Activated CD8-positive, alpha-beta T cell treated with anti-CD3 and anti-CD28 coated beads for 36 hours (primary cell): ENCODE measurements around the gene RCAN2. TPM values are rescaled to one million over a fixed set of nuclear protein-coding genes. Genes with fewer than 3 reads are reported as not detected.

Experiments used
- ATAC-seq: fragments of 200-7000 bp; cut with Tn5 transposase; one replicate; pipeline ENCODE4 v1.10.0; 2021; ENCODE audit warnings: mild to moderate bottlenecking, moderate library complexity
- CTCF ChIA-PET: fragments of 350-600 bp; sonication (Branson Sonifier 250); formaldehyde crosslinking; loops from one replicate; lab custom pipeline; 2021; ENCODE audit warnings: antibody characterized with exemption; lab: Charles Lee
- POLR2A ChIA-PET: fragments of 350-600 bp; sonication (Branson Sonifier 250); formaldehyde crosslinking; loops from one replicate; lab custom pipeline; 2021; ENCODE audit warnings: antibody characterized with exemption; lab: Charles Lee
- DNase-seq: peaks from one replicate; pipeline ENCODE4 v3.0.0-alpha.2; 2020
- H3K27ac Mint-ChIP-seq: one replicate; pipeline ENCODE4 v1.8.0; 2021; ENCODE audit warnings: mild to moderate bottlenecking, mixed read lengths
- H3K27me3 Mint-ChIP-seq: one replicate; pipeline ENCODE4 v1.8.0; 2021; ENCODE audit warnings: mixed read lengths
- H3K36me3 Mint-ChIP-seq: one replicate; pipeline ENCODE4 v1.8.0; 2021; ENCODE audit warnings: low read depth, mixed read lengths
- H3K4me1 Mint-ChIP-seq: one replicate; pipeline ENCODE4 v1.8.0; 2021; ENCODE audit warnings: low read depth, mixed read lengths
- H3K4me3 Mint-ChIP-seq: one replicate; pipeline ENCODE4 v1.8.0; 2021; ENCODE audit warnings: mild to moderate bottlenecking, moderate library complexity, mixed read lengths
- H3K9me3 Mint-ChIP-seq: one replicate; pipeline ENCODE4 v1.8.0; 2021; ENCODE audit warnings: mixed read lengths
- CTCF ChIP-seq: fragments of 200-600 bp; IDR thresholded peaks from one replicate; pipeline ENCODE4 v1.8.0; 2022; ENCODE audit warnings: antibody characterized with exemption, mild to moderate bottlenecking
- intact Hi-C: fragments of 100-400 bp; cut with micrococcal nuclease; formaldehyde crosslinking; loops from one replicate; pipeline ENCODE4 v1.10.0; 2022
- total RNA-seq, 2 experiments: library from RNA; stranded (reverse); gene quantifications; one replicate each; pipeline ENCODE4 v1.2.3, GENCODE V29; 2021

Gene RCAN2
- total RNA-seq, 2 experiments from 2014 or later: not detected

GRCh38 chr6:46468403-46469010 lies 22.7 kb downstream of the RCAN2 start:
- H3K27me3 Mint-ChIP-seq: peaks cover 19% of the 10 kb centered on the region
- H3K4me3 Mint-ChIP-seq: no peak overlapping the region
- no peaks in the 10 kb centered on the region for H3K9me3 Mint-ChIP-seq
- ChIA-PET POLR2A (no interaction called here), CTCF (no interaction called here)
- no peaks in the 10 kb centered on the region for H3K4me1 Mint-ChIP-seq
- no peaks in the 10 kb centered on the region for H3K36me3 Mint-ChIP-seq
- intact Hi-C loops: no loop called here
- H3K27ac Mint-ChIP-seq: no peak overlapping the region
- no peak for DNase-seq
- no peak for ATAC-seq
- no peak for TF ChIP-seq CTCF

- DNase-seq: no peak
- intact Hi-C loops: no loop called here
- CTCF ChIA-PET: interaction anchor here (1.6 kb wide), 1 partner anchor 11 kb away, joined by 4 read pairs; no protein-coding TSS in a partner anchor
- H3K27ac Mint-ChIP-seq: no peak overlapping the region
- H3K4me1 Mint-ChIP-seq: no peaks in the 10 kb centered on the region
- H3K27me3 Mint-ChIP-seq: peaks cover 14% of the 10 kb centered on the region
- no peak for TF ChIP-seq CTCF
- H3K4me3 Mint-ChIP-seq: no peak overlapping the region
- no peaks in the 10 kb centered on the region for H3K36me3 Mint-ChIP-seq
- no peaks in the 10 kb centered on the region for H3K9me3 Mint-ChIP-seq
- no peak for ATAC-seq
- POLR2A ChIA-PET: no interaction called here
Measured at GRCh38 chr6:46466570-46466969, 24.7 kb downstream of the RCAN2 start.

- Mint-ChIP-seq H3K4me3 (no peak overlapping the region), H3K27me3 (peaks cover 5% of the 10 kb centered on the region), H3K9me3 (no peaks in the 10 kb centered on the region), H3K4me1 (no peaks in the 10 kb centered on the region), H3K27ac (no peak overlapping the region), H3K36me3 (no peaks in the 10 kb centered on the region)
- no peak for TF ChIP-seq CTCF
- POLR2A ChIA-PET: no interaction called here
- ATAC-seq (no peak), DNase-seq (no peak)
- intact Hi-C loops: no loop called here
- CTCF ChIA-PET: no interaction called here
Measured at GRCh38 chr6:46465294-46466165, 25.7 kb downstream of the RCAN2 start.

- no peak overlapping the region for H3K27ac Mint-ChIP-seq
- DNase-seq (no peak), ATAC-seq (no peak)
- no peak for TF ChIP-seq CTCF
- H3K36me3 Mint-ChIP-seq: no peaks in the 10 kb centered on the region
- CTCF ChIA-PET: interaction anchor here (0.9 kb wide), 1 partner anchor 75 kb away, joined by 3 read pairs; no protein-coding TSS in a partner anchor
- intact Hi-C loops: no loop called here
- no peak overlapping the region for H3K4me3 Mint-ChIP-seq
- POLR2A ChIA-PET: no interaction called here
- H3K27me3 Mint-ChIP-seq: peaks cover 11% of the 10 kb centered on the region
- no peaks in the 10 kb centered on the region for H3K9me3 Mint-ChIP-seq
- H3K4me1 Mint-ChIP-seq: no peaks in the 10 kb centered on the region
Measured at GRCh38 chr6:46456297-46456696, 35.0 kb downstream of the RCAN2 start.

- Mint-ChIP-seq H3K4me1 (no peaks in the 10 kb centered on the region), H3K36me3 (no peaks in the 10 kb centered on the region), H3K9me3 (no peaks in the 10 kb centered on the region), H3K27me3 (peaks cover 8% of the 10 kb centered on the region), H3K27ac (no peak overlapping the region), H3K4me3 (no peak overlapping the region)
- CTCF ChIA-PET: no interaction called here
- no peak for ATAC-seq
- intact Hi-C loops: no loop called here
- DNase-seq: no peak
- no peak for TF ChIP-seq CTCF
- POLR2A ChIA-PET: no interaction called here
Measured at GRCh38 chr6:46454691-46455090, 36.6 kb downstream of the RCAN2 start.
